Measurements from ENCODE around the gene SIRT6.
A peak's percentile ranks its signal among the peaks of the same experiment; 100 is the strongest.
"Not testable (repeated sequence)": the region's sequence is repeated elsewhere in the genome, so short reads cannot be mapped to it uniquely, and the experiment has no call there.

SIRT6 gene

DNA sequence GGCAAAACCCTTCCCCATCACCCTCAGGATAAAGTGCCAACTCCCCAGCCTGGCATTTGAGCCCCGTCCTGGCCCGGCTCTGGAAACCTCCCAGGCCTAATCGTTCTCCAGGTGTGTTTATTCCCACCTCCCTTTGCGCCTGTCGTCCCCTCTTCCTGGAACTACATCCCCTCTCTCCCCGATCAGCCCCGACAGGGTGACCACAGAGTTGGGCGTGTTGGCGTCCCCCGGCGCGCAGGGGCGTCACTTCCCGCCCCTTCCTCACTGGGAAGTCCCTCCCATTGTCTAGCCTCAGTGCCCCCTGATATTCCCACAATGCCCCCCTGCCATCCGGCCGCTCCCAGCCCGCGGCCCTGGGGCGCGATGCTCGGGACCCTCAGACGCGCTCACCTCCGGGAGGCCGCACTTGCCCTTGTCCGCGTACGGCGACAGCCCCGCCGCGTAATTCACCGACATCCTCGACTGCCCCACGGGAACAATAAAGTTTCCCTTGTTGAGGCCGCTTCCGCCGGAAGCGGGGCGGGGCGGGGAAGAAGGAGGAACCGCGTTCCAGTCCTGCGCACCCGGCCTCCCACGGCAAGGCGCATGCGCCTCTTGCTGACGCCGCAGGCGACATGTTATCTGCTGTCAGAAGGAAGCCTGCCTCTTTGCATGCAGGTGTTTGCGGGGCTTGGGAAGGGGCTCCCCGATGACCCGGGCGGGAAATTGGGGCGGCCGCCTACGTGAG, at the start of gene SIRT6, which contains the start of gene ANKRD24:
SIRT6 (minus strand) TSS at position 480 of the 727 bp plus-strand sequence; CDS start at position 456, 24 bp downstream.
ANKRD24 (plus strand) TSS at position 606 of the 727 bp plus-strand sequence. CDS start 3,737 bp downstream, outside the sequence.
- peak; percentile 93 for DNase-seq

DNA sequence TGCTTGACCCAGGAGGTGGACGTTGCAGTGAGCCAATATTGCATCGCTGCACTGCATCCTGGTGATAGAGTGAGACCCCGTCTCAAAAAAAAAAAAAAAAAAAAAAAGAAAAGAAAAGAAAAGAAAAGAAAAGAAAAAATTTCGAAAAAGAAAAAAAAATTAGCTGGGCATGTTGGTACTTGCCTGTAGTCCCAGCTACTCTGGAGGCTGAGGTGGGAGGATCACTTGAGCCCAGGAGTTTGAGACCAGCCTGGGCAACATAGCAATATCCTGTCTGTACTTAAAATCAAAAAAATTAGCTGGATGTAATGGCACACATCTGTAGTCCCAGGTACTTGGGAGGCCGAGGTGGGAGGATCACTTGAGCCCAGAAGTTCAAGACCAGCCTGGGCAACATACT, 49.8 kb upstream of the SIRT6 start:
- DNase-seq: not testable (repeated sequence)

DNA sequence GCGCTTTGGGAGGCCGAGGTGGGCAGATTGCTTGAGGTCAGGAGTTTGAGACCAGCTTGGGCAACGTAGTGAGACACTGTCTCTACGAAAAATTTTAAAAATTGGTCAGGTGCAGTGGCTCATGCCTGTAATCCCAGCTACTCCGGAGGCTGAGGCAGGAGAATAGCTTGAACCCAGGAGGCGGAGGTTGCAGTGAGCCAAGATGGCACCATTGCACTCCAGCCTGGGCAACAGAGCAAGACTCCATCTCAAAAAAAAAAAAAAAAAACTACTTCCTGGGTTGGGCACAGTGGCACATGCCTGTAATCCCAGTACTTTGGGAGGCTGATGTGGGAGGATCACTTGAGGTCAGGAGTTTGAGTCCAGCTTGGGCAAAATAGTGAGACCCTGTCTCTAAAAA, 49.2 kb upstream of the SIRT6 start:
- not testable (repeated sequence) for DNase-seq

DNA sequence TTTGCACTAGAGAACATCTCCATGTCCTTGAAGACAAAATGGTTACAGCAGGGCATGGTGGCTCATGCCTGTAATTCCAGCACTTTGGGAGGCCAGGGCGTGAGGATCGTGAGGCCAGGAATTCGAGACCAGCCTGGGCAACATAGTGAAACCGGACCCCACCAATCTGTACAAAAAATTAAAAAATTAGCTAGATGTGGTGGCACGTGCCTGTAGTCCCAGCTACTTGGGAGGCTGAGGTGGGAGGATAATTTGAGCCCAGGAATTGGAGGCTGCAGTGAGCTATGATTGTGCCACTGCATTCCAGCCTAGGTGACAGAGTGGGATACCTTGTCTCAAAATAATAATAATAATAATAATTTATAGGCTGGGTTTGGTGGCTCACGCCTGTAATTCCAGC, 47.9 kb upstream of the SIRT6 start:
- DNase-seq: not testable (repeated sequence)

DNA sequence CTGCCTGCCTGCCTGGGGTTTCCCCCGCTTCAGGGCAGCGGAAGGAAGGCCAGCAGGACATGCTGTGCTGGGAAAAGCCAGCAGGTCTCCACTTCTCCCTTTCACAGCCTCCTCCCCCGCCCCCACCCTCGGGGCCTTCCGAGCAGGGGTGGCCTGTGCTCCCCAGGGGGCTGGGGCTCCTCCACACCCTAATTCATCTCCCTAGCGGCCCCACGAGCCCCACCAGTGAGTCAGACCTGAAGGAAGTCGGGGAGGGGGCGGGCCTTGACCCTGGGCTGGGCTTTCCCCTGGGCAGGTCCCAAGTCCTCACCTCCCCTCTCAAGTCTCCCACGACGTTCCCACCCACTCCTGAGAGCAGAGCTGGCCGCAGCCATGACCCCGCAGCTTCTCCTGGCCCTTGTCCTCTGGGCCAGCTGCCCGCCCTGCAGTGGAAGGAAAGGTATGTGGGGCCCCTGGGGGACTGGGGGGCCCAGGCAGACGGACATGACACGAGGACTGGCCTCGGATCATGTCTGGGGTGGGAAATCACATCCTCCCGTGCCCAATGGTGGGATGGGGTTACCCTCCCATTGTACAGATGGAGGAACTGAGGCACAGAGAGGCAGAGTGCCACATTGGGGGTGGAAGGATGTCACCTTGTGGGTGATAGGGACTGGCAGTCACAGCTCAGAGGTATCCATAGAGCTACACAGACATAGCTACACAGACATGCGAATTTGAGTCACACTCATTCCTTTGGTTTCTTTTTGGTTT, 47.0 kb upstream of the SIRT6 start, which contains the start of gene EBI3:
EBI3 (plus strand) TSS at position 345 of the 753 bp plus-strand sequence; CDS start at position 373, 28 bp downstream.
- no peak for DNase-seq

DNA sequence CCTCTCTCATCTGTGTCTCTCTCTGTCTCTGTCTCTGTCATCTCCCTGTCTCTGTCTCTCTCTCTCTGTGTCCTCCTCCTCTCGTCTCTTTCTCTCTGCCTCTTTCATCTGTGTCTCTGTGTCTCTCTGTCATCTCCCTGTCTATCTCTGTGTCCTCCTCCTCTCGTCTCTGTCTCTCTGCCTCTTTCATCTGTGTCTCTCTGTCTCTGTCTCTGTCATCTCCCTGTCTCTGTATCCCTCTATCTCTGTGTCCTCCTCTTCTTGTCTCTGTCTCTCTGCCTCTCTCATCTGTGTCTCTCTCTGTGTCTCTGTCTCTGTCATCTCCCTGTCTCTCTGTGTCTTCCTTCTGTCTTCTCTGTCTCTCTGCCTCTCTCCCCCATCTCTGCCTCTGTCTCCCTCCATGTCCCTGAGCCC, 46.4 kb upstream of the SIRT6 start:
- DNase-seq: no peak

DNA sequence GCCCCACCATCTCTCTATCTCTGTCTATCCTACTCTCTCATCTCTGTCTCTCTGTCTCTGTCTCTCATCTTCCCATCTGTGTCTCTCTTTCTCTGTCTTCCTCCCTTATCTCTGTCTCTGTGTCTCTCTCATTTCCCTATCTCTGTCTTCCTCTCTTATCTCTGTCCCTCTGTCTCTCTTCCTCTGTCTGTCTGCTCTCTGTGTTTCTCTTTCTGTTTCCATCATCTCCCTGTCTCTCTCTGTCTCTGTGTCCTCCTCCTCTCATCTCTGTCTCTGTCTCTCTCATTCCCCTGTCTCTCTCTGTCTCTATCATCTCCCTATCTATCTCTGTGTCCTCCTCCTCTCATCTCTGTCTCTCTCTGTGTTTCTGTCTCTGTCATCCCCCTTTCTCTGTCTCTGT, 45.4 kb upstream of the SIRT6 start:
- no peak for DNase-seq

DNA sequence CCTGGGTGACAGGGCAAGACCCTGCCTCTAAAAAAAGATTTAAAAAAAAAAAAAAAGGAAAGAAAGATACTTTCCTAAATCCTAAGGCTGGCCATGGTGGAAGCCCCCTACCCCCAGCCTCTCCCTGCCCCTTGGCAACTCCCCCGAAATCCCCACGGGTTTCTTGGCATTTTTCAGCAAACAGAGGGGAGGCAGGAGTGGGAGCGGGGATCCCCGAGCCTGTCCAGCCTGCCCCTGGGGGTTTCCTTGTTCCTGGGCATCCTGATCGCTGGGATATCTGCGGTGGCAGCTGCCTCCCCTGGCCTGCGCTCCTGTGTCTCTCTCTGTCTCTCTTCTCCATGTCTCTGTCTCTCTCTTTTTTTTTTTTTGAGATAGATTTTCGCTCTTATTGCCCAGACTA, 43.5 kb upstream of the SIRT6 start:
- DNase-seq: no peak

DNA sequence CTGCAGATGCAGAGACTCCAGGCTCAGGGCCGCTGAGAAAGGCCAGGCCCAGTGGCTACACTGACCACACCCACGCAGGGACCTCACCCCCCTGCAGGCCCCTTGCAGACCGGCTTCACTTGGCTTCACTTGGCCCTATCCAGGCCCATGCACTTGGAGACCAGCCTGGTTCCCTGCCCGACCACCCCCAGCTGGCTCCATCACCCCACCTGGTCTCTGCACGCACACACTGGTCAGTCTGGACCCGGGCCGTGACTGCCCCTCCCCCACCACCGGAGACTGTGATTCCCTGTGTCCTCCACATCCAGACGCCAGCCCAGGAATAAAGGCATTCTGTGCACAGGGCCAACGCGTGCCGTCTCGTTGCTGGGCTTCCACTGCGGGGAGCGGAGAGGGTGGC, 42.1 kb upstream of the SIRT6 start:
- DNase-seq: no peak

DNA sequence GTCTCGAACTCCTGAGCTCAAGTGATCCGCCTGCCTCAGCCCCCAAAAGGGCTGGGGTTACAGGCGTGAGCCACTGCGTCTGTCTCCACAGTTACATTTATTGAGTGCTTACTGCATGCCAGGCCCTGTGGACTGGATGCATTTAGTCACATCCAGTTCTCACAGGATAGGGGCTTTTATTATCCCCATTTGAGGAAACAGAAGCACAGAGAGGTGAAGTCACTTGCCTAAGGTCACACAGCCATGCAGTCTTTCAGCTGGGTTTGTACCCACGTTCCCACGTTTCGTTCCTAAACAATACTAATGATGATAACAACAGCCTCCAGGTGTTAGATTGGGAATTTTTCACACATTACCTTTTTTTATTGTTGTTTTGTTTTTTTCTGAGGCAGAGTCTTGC, 37.8 kb upstream of the SIRT6 start:
- DNase-seq: no peak

DNA sequence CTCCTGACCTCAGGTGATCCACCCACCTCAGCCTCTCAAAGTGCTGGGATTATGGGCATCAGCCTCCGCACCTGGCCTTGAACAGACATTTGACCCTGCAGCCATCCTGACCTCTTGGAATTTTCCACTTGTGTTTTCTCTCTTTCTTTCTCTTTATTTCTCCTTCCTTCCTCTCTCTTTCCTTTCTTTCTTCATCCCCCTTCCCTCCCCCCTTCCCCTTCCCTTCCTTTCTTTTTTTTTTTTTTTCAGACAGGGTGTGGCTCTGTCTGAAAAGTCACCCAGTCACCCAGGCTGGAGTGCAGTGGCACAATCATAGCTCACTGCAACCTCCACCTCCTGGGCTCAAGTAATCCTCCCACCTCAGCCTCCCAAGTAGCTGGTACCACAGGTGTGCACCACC, 36.2 kb upstream of the SIRT6 start:
- not testable (repeated sequence) for DNase-seq

DNA sequence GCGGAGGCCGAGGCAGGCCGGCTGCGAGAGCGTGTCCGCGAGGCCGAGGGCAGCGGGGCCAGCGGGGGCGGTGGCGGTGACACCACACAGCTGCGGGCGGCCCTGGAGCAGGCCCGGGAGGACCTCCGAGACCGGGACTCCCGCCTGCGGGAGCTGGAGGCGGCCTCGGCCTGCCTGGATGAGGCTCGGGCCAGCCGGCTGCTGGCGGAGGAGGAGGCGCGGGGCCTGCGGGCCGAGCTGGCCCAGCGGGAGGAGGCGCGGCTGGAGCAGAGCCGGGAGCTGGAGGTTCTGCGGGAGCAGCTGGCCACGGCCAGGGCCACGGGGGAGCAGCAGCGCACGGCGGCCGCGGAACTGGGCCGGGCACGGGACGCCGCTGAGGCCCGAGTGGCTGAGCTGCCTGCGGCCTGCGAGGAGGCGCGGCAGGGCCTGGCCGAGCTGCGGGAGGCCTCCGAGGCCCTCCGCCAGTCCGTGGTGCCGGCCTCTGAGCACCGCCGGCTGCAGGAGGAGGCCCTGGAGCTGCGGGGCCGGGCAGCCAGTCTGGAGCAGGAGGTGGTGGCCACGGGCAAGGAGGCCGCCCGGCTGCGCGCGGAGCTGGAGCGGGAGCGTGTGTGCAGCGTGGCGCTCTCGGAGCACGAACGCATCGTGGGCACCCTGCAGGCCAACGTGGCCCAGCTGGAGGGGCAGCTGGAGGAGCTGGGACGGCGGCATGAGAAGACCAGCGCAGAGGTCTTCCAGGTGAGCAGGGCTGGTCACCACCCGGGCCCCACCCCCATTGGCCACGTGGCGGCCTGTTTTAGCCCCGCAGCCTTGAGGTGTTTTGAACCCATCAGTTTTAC, 35.3 kb upstream of the SIRT6 start:
- no peak for DNase-seq

DNA sequence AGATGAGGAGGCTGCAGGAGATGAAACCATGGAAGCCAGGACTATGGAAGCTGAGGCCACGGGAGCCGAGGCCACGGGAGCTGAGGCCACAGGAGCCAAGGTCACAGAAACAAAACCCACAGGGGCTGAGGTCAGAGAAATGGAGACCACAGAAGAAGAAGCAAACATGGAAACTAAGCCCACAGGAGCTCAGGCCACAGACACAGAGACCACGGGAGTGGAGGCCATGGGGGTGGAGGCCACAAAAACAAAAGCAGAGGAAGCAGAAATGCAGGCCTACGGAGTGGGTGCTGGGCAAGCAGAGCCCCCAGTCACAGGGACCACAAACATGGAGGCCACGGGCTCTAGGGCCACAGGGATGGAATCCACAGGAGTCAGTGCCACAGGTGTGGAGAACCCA, 34.5 kb upstream of the SIRT6 start:
- no peak for DNase-seq

DNA sequence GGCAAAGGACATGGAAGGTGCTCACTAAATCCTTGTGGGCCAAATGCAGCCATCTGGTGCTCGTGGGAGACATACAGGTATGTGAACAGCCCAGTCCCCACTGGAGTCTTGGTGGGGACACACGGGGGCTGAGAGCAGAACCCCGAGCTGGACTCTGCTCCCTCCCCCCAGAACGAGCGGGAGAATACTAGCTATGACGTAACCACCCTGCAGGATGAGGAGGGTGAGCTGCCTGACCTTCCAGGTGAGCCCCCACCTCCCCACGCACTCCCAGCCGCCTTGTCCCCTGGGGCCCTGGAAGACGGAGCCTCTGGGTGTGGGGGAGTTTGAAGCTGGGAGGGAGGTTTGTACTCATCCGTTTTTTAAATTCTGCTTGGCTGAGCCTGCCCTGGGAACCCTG, 33.4 kb upstream of the SIRT6 start:
- no peak for DNase-seq

DNA sequence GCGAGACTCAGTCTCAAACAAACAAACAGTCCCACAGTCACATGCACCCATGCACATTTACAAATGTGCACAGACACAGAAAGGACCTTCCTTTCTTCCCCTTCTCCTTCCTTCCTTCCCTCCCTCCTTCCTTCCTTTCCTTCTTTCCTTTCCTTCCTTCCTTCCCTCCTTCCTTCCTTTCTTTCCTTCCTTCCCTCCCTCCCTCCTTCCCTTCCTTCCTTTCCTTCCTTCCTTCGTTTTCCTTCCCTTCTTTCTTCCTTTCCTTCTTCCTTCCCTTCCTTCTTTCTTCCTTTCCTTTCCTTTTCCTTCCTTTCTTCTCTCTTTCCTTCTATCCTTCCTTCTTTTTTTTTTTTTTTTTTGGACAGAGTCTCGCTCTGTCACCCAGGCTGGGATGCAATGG, 30.8 kb upstream of the SIRT6 start:
- DNase-seq: no peak

DNA sequence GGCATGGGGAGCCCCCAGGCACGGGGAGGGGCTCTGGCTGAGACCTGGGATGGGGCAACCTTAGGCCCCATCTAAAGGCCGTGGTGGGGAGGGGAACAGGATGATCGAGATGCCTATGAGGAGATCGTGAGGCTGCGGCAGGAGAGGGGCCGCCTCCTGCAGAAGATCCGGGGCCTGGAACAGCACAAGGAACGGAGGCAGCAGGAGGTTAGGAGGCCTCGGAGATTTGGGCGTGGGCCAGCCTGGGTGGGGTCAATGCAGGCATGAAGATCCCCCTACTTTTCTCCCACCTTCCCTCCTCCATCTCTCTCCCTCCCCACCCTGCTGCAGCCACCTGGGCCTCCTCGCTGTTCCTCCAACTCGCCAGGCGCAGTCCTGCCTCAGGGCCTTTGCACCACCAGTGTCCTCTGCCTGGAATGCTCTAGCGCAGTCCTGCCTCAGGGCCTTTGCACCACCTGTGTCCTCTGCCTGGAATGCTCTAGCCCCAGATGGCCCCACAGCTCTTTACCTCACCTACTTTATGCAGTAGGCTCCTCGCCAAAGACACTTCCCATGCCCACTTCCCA, 27.9 kb upstream of the SIRT6 start:
- no peak for DNase-seq

DNA sequence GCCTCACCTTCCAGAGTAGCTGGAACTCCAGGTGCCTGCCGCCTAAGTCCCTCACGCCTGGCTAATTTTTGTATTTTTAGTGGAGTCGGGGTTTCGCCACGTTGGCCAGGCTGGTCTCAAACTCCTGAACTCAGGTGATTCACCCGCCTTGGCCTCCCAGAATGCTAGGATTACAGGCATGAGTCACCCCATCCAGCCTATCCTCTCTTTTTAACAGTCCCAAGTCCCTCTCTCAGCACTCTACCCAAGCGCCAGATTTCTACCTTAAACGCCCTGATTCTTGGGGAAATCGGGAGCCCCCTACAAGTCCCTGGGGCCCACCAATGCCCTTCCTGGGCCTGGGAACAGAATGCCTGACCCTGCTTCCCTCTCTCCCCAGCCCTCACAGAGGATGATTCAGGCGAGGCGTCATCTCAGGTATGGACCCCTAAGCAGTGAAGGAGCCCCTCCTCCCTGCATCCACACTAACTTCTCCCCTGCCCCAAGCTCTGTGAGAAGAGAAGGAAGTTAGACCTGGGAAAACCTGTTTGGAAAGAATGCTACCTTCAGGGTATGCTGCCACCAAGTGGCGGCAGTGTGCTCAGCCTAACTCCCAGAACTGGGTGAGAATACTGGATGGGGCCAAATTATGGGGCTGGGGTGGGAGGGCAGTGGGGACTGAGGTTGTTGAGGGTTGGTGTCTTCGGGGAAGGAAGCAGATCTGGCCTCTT, 26.2 kb upstream of the SIRT6 start:
- DNase-seq: no peak

DNA sequence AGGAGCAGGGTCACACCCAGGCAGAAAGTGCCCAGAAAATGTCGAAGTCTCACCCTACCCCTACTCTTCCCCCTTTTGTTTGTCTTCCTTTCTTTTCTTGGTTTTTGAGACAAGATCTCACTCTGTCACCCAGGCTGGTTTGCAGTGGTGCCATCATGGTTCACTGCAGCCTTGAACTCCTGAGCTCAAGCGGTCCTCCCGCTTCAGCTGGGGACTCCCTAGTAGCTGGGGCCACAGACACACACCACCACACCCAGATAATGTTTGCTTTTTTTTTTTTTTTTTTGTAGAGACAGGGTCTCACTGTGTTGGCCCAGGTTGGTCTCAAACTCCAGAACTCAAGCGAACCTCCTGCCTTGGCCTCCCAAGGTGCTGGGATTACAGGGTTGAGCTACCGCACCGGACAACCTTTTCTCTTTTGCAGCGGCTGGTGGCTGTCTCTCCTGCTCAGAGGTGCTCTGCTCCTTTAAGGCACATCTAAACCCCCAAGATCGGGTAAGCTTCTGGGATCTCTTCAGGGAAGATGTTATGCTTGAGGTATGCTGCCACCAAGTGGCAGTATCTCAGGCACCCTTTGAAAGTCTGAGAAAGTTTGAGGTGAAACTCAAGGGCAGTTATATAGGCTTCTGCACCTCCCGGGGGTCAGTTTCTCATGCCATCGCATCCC, 24.6 kb upstream of the SIRT6 start:
- no peak for DNase-seq

DNA sequence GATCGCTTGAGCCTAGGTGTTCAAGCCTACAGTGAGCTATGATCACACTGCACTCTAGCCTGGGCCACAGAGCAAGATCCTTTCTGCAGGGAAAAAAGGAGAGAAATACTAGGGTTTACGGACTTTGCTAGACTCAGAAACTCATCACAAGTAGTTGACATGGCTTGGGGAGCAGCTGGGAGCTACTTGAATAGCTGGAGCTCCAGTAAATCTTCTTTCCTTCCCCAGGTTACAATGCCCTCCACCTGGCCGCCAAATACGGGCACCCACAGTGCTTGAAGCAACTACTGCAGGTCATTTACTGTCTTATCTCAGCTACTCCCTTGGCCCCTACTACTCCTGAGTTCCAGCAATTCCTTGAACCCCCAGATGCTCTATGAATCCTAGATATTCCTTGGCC, 19.4 kb upstream of the SIRT6 start:
- DNase-seq: no peak

DNA sequence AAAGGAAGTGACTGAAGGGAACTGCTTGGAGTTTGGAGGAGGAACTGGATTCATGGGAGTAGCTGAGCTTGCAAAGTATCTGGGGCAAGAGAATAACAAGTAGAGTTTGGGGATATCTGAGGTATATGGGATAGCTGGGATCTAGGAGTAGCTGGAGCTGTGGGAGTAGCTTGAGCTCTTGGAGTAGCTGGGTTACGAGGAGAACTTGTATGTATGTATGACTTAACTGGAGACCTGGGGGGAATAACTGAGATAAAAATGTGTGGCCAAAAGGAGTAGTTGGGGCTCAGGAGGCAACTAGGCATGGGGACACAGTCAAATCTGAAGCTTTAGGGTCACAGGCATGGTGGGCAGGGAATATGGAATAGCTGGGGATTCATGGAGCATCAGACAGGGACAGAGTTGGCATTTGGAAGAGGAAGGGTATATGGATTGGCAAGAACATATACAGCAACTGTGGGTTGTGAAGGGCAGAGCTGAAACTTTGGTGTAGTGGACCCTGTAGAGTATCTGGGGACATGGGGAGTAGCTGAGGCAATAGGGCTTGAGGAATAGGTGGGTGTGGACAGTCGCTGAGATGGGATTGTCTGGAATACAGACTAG, 18.7 kb upstream of the SIRT6 start:
- DNase-seq: no peak

DNA sequence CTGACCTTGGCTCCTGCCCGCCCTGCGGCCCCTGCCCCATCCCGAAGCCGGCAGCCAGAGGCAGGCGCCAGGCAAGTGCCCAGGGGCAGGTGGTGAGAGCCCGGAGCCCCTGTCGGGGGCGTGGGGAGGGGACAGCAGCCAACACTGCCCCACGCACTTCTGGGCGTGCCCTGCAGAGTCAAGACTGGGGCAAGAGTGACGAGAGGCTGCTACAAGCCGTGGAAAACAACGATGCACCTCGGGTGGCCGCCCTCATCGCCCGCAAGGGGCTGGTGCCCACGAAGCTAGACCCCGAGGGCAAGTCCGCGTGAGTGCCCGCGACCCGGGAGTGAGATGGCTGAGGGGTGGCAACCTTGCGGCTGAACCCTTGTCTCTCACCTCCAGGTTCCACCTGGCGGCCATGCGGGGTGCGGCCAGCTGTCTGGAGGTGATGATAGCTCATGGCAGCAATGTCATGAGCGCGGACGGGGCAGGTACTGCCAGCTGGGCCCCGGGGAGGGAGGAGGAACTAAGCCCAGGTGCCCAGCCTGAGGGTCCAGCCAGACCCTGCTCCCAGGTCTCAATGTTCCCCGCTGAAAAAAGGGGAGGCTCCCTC, 17.4 kb upstream of the SIRT6 start:
- DNase-seq: no peak
